KMS-11 (cell line): ENCODE measurements around the gene INTS14.

Experiments
- H2AFZ ChIP-seq: fragments of 200-600 bp; sonication (generic); 2 replicates; pipeline ENCODE4 v1.6.1; 2016; ENCODE audit warnings: antibody characterized with exemption, mixed run types, low read depth
- H3K27ac ChIP-seq: fragments of 200-600 bp; sonication (generic); 2 replicates; pipeline ENCODE4 v1.6.1; 2016; ENCODE audit warnings: mild to moderate bottlenecking, mixed run types
- H3K27me3 ChIP-seq: fragments of 200-600 bp; sonication (generic); 2 replicates; pipeline ENCODE4 v1.6.1; 2017; ENCODE audit warnings: mild to moderate bottlenecking, low read depth, mixed run types, moderate library complexity; ENCODE audit not compliant: insufficient read depth
- H3K36me3 ChIP-seq: fragments of 200-600 bp; sonication (generic); 2 replicates; pipeline ENCODE4 v1.6.1; 2017; ENCODE audit warnings: mild to moderate bottlenecking, mixed run types; ENCODE audit not compliant: insufficient read depth
- H3K4me1 ChIP-seq: fragments of 200-600 bp; sonication (generic); 2 replicates; pipeline ENCODE4 v1.6.1; 2016; ENCODE audit warnings: mild to moderate bottlenecking, low read depth, mixed run types; ENCODE audit not compliant: poor library complexity, severe bottlenecking
- H3K4me2 ChIP-seq: fragments of 200-600 bp; sonication (generic); 2 replicates; pipeline ENCODE4 v1.7.0; 2016; ENCODE audit warnings: mild to moderate bottlenecking, mixed run types
- H3K4me3 ChIP-seq: fragments of 200-600 bp; sonication (generic); IDR thresholded peaks from 2 replicates; pipeline ENCODE4 v1.6.1; 2017; ENCODE audit warnings: low read depth, low read length, mixed read lengths; ENCODE audit not compliant: insufficient read depth
- H3K79me2 ChIP-seq: fragments of 200-600 bp; sonication (generic); 2 replicates; pipeline ENCODE4 v1.6.1; 2016; ENCODE audit warnings: low read depth, mixed run types; ENCODE audit not compliant: insufficient read depth
- H3K9ac ChIP-seq: fragments of 200-600 bp; sonication (generic); 2 replicates; pipeline ENCODE4 v1.6.1; 2016; ENCODE audit warnings: mild to moderate bottlenecking, mixed run types
- H4K20me1 ChIP-seq: fragments of 200-600 bp; sonication (generic); 2 replicates; pipeline ENCODE4 v1.6.1; 2016; ENCODE audit warnings: mild to moderate bottlenecking, mixed run types; ENCODE audit not compliant: insufficient read depth
- TF ChIP-seq, protein P1 (sequence below): fragments of 200-600 bp; sonication (generic); conservative IDR thresholded peaks from 2 replicates; pipeline ENCODE4 v1.6.1; 2017; ENCODE audit warnings: low read depth, mild to moderate bottlenecking, antibody characterized with exemption, low read length, moderate library complexity, mixed read lengths

INTS14 gene

GRCh38 chr15:65583701-65584100 is 27.2 kb downstream of the INTS14 start:
- no peaks in the 10 kb centered on the region for H3K79me2 ChIP-seq
- H2AFZ ChIP-seq: no peak overlapping the region
- TF ChIP-seq, protein P1, sequence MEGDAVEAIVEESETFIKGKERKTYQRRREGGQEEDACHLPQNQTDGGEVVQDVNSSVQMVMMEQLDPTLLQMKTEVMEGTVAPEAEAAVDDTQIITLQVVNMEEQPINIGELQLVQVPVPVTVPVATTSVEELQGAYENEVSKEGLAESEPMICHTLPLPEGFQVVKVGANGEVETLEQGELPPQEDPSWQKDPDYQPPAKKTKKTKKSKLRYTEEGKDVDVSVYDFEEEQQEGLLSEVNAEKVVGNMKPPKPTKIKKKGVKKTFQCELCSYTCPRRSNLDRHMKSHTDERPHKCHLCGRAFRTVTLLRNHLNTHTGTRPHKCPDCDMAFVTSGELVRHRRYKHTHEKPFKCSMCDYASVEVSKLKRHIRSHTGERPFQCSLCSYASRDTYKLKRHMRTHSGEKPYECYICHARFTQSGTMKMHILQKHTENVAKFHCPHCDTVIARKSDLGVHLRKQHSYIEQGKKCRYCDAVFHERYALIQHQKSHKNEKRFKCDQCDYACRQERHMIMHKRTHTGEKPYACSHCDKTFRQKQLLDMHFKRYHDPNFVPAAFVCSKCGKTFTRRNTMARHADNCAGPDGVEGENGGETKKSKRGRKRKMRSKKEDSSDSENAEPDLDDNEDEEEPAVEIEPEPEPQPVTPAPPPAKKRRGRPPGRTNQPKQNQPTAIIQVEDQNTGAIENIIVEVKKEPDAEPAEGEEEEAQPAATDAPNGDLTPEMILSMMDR: no peak
- no peaks in the 10 kb centered on the region for H4K20me1 ChIP-seq
- peak overlapping the region; percentile 42 for H3K27ac ChIP-seq
- H3K27me3 ChIP-seq: no peaks in the 10 kb centered on the region
- no peak overlapping the region for H3K4me3 ChIP-seq
- peak overlapping the region; percentile 10; the same call in 1 of the 2 replicates for H3K9ac ChIP-seq
- H3K36me3 ChIP-seq: 0 out of 2 replicates have a peak, but pooled peaks cover 2% of the 10 kb centered on the region
- peaks cover 27% of the 10 kb centered on the region for H3K4me1 ChIP-seq
- H3K4me2 ChIP-seq: peak overlapping the region; percentile 76

GRCh38 chr15:65580287-65580686 is 30.6 kb downstream of the INTS14 start:
- TF ChIP-seq, protein P1: no peak
- peaks cover 27% of the 10 kb centered on the region for H3K4me1 ChIP-seq
- H4K20me1 ChIP-seq: no peaks in the 10 kb centered on the region
- no peaks in the 10 kb centered on the region for H3K36me3 ChIP-seq
- no peaks in the 10 kb centered on the region for H3K79me2 ChIP-seq
- H3K27me3 ChIP-seq: no peaks in the 10 kb centered on the region
- no peak overlapping the region for H3K4me3 ChIP-seq
- no peak overlapping the region for H2AFZ ChIP-seq
- H3K27ac ChIP-seq: no peak overlapping the region
- no peak overlapping the region for H3K4me2 ChIP-seq
- H3K9ac ChIP-seq: no peak overlapping the region

- no peak overlapping the region for H3K4me2 ChIP-seq
Measured at GRCh38 chr15:65579762-65580161, 31.2 kb downstream of the INTS14 start.

DNA sequence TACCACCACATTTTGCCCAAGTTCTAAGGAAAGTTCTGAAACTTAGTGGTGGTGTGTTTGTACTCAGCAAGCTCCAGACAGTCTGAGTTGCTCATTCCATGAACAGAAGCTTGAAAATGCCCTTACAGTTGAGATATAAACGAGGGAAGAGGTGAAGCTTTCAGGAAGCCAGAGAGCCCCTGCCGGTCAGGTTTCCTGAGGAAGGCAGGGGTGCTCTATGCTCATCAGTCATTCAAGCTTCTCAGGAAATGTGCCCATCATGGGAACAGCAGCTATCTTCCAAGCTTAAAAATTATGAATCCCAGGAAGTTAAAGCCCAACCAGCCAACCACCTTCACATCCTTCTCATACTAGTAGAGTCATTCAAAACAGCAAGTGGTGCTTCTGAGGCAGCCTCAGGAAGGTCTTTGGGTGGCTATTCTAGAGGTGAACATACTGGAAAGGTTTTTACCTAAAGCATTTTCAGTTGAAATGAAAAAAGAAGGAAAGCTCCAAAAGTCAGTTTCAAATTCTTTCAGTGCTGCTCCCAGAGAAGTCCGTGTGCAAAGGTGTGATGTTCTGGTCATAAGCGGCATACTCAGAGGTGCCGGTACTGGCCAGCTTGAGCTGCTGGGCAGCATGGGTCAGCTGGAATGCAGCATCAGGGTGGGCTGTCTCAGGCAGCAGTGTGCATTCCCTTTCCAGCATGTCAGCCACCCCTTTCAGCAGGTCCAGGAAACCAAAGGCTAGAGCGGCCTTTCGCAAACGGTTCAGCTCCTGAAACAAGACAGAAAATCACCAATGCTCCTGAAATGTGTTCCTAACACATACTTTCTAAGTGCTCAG is 31.8 kb downstream of the INTS14 start:
- Histone ChIP-seq H3K4me1 (peaks cover 15% of the 10 kb centered on the region), H3K27ac (no peak overlapping the region), H3K36me3 (no peaks in the 10 kb centered on the region), H3K4me3 (no peak overlapping the region), H4K20me1 (no peaks in the 10 kb centered on the region), H2AFZ (no peak overlapping the region), H3K4me2 (no peak overlapping the region), H3K79me2 (no peaks in the 10 kb centered on the region), H3K9ac (no peak overlapping the region), H3K27me3 (no peaks in the 10 kb centered on the region)
- TF ChIP-seq, protein P1: no peak

More at GRCh38 chr15:65579762-65580161, 31.2 kb downstream of the INTS14 start:
- Histone ChIP-seq H4K20me1 (no peaks in the 10 kb centered on the region), H3K36me3 (no peaks in the 10 kb centered on the region), H3K9ac (no peak overlapping the region), H3K27me3 (no peaks in the 10 kb centered on the region), H3K79me2 (no peaks in the 10 kb centered on the region), H2AFZ (no peak overlapping the region), H3K27ac (no peak overlapping the region), H3K4me1 (peaks cover 21% of the 10 kb centered on the region), H3K4me3 (no peak overlapping the region)
- TF ChIP-seq, protein P1: no peak
